GM21786 (cell line): Measurements from ENCODE around the gene CXCL1.

ENCODE experiments used
- ATAC-seq: cut with Tn5 transposase; IDR thresholded peaks from one replicate; pipeline ENCODE4 v1.9.1; 2021; ENCODE audit not compliant: unreplicated experiment

Gene CXCL1

GRCh38 chr4:73869130-73870055, at the start of gene CXCL1:
CXCL1 (plus strand) TSS chr4:73869393; CDS start chr4:73869471, 78 bp downstream.
- ATAC-seq: no peak

- no peak for ATAC-seq
Observed at GRCh38 chr4:73821325-73821724, 47.9 kb upstream of the CXCL1 start.

GRCh38 chr4:73822389-73822788, 46.8 kb upstream of the CXCL1 start:
- ATAC-seq: no peak

- ATAC-seq: no peak
Observed at GRCh38 chr4:73822812-73823504, 46.2 kb upstream of the CXCL1 start.

- no peak for ATAC-seq
Observed at GRCh38 chr4:73823760-73824159, 45.4 kb upstream of the CXCL1 start.

GRCh38 chr4:73828956-73829355, 40.2 kb upstream of the CXCL1 start:
- ATAC-seq: no peak

GRCh38 chr4:73831569-73831968, 37.6 kb upstream of the CXCL1 start:
- no peak for ATAC-seq

GRCh38 chr4:73832651-73833237, 36.4 kb upstream of the CXCL1 start:
- no peak for ATAC-seq

- ATAC-seq: no peak
Observed at GRCh38 chr4:73836373-73837279, 32.6 kb upstream of the CXCL1 start, which contains the start of gene CXCL6. CXCL6 (plus strand) TSS chr4:73836678; CDS start chr4:73836751, 73 bp downstream.

GRCh38 chr4:73839071-73839470, 30.1 kb upstream of the CXCL1 start:
- no peak for ATAC-seq

GRCh38 chr4:73839715-73840114, 29.5 kb upstream of the CXCL1 start:
- no peak for ATAC-seq

GRCh38 chr4:73841243-73841925, 27.8 kb upstream of the CXCL1 start:
- no peak for ATAC-seq

GRCh38 chr4:73842696-73843095, 26.5 kb upstream of the CXCL1 start:
- ATAC-seq: no peak

- ATAC-seq: no peak
Observed at GRCh38 chr4:73843369-73843768, 25.8 kb upstream of the CXCL1 start.

GRCh38 chr4:73844345-73844744, 24.8 kb upstream of the CXCL1 start:
- ATAC-seq: no peak

GRCh38 chr4:73844806-73845205, 24.4 kb upstream of the CXCL1 start:
- ATAC-seq: no peak

- ATAC-seq: no peak
Observed at GRCh38 chr4:73847526-73848182, 21.5 kb upstream of the CXCL1 start.

GRCh38 chr4:73848183-73848777, 20.9 kb upstream of the CXCL1 start:
- ATAC-seq: no peak
